Pancreas (tissue), 10 donors: Measurements from ENCODE around the gene PRAMEF26. TPM values are rescaled to one million over a fixed set of nuclear protein-coding genes. Genes with fewer than 3 reads are reported as not detected.
"Not testable (repeated sequence)": the region's sequence is repeated elsewhere in the genome, so short reads cannot be mapped to it uniquely, and the experiment has no call there.

Experiments
- ATAC-seq, 4 donors: fragments of 200-7000 bp; cut with Tn5 transposase; one replicate each; pipeline versions ENCODE4 v1.8.0 to v1.9.1; 2020; ENCODE audit warnings: mild to moderate bottlenecking in 4 of 4, moderate library complexity in 4 of 4
- DNase-seq, 6 donors: peaks; one replicate each; pipeline ENCODE4 v3.0.0-alpha.2; 2020
- FAIRE-seq: peaks from 2 replicates; lab custom pipeline; 2012; peaks lifted over from hg19 to GRCh38; lab: Jason Lieb, UNC
- H3K27ac ChIP-seq, 4 donors: fragments of 200-600 bp; sonication (generic); 1 replicate in 3 of 4; 2 replicates in 1 of 4; pipeline versions ENCODE4 v1.5.0 to v1.8.0; 2020
- H3K27me3 ChIP-seq, 4 donors: fragments of 200-600 bp; one replicate each; pipeline ENCODE4 v1.8.0; 2021
- H3K36me3 ChIP-seq, 3 donors: fragments of 200-600 bp; sonication (generic) in 1 of 3; one replicate each; pipeline versions ENCODE4 v1.5.0 to v1.8.0; 2020 to 2021
- H3K4me1 ChIP-seq, 3 donors: fragments of 200-600 bp; one replicate each; pipeline ENCODE4 v1.8.0; 2021
- H3K4me3 ChIP-seq, 4 donors: fragments of 200-600 bp; sonication (generic) in 2 of 4; one replicate each; pipeline versions ENCODE4 v1.5.0 to v1.8.0; 2020 to 2021
- H3K9me3 ChIP-seq, 4 donors: fragments of 200-600 bp; one replicate each; pipeline ENCODE4 v1.8.0; 2021
- WGBS, 2 donors: extraction: QIAGEN DNeasy Blood & Tissue Kit; methylation state at CpG; one replicate each; pipeline ENCODE4 v1.1.7; 2013; 5-methylcytosine and 5-hydroxymethylcytosine counted together
- intact Hi-C, 3 donors: fragments of 100-400 bp; cut with DNase I; formaldehyde crosslinking; loops; one replicate each; pipeline versions ENCODE4 v1.11.1 to v1.14.2; 2022
- polyA plus RNA-seq, 2 donors: library from polyadenylated mRNA; stranded (reverse); fragments of 200-250 nt; gene quantifications; one replicate each; pipeline ENCODE4 v1.2.3, GENCODE V29; 2013
- total RNA-seq, 6 donors: library from RNA; stranded (reverse); fragmentation: NEBNext Ultra II Directional in 4 of 6; extraction: Animal tissue kit (Norgen Biotek cat#: 25700) in 4 of 6; gene quantifications; one replicate each; pipeline versions ENCODE4 v1.2.1 to v1.2.4, GENCODE V29; 2021 to 2023
- donor health status: healthy with polysubstance abuse.
- donor health status: DM: no; HTN: no; CAD: no; lungs with moderate emphysema.
- donor health status: DM: no; HTN: no; CAD: no.
- donor health status: control.
- donor health status: control.
- donor health status: Bipolar disorder and iron deficiency.
- donor health status: DM: yes; HTN: yes; CAD: no.
- donor health status: DM: no; HTN: no; CAD: no.
- donor health status: DM: no; HTN: no; CAD: no.
- donor health status: DM: yes; HTN: yes; CAD: no.

The PRAMEF26 gene
- total RNA-seq (not detected), polyA plus RNA-seq (not detected)

DNA sequence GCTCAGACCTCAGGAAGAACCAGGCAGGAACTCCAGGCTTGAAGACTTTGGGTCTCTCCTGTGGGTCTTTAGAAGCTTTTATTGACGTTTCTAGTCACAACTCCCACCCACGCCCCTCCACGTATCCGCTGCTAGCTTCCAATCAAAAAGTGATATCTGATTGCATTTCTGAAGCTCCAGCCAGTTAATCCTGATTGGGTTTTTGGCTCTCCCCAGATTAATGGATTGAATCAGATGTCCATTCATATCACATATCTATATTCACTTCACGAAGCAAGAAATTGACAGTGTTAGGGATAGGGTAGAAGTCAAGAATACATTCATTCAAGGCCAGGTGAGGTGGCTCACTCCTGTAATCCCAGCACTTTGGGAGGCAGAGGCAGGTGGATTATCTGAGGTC is at the start of gene PRAMEF26:
PRAMEF26 (minus strand) TSS at position 101 of the 400 bp plus-strand sequence. CDS start 2,914 bp downstream, outside the sequence.
- H3K36me3 ChIP-seq, H3K27me3 ChIP-seq, DNase-seq, FAIRE-seq, intact Hi-C loops, ATAC-seq, H3K9me3 ChIP-seq, H3K4me1 ChIP-seq, H3K27ac ChIP-seq, H3K4me3 ChIP-seq: not testable (repeated sequence)
- 38 to 50% methylated on average over 1 of the region's 5 CpGs for WGBS, 2 donors

GRCh38 chr1:13201309-13201708 is 45.5 kb upstream of the PRAMEF26 start, which contains the start of gene PRAMEF13:
PRAMEF13 (minus strand) TSS chr1:13201409; CDS start chr1:13199589, 1,820 bp downstream.
- WGBS, 2 donors = no CpG with 5 or more reads among the region's 5 CpGs
- not testable (repeated sequence) for H3K4me1 ChIP-seq

GRCh38 chr1:13171548-13171947 is 15.7 kb upstream of the PRAMEF26 start, which contains the start of gene PRAMEF9:
PRAMEF9 (plus strand) TSS chr1:13171848; CDS start chr1:13175281, 3,433 bp downstream.
- H3K27ac ChIP-seq, ATAC-seq, FAIRE-seq, intact Hi-C loops, H3K27me3 ChIP-seq, H3K4me1 ChIP-seq, H3K36me3 ChIP-seq, H3K4me3 ChIP-seq, DNase-seq, H3K9me3 ChIP-seq: not testable (repeated sequence)
- 71 to 84% methylated on average over 1 of the region's 2 CpGs for WGBS, 2 donors

More at GRCh38 chr1:13201309-13201708, 45.5 kb upstream of the PRAMEF26 start, which contains the start of gene PRAMEF13:
- intact Hi-C loops, DNase-seq, H3K27me3 ChIP-seq, FAIRE-seq, ATAC-seq, H3K27ac ChIP-seq, H3K4me3 ChIP-seq, H3K9me3 ChIP-seq, H3K36me3 ChIP-seq: not testable (repeated sequence)

GRCh38 chr1:13165531-13165930 is 9.7 kb upstream of the PRAMEF26 start, which contains the start of gene HNRNPCL4:
HNRNPCL4 (minus strand) TSS chr1:13165631; CDS start chr1:13165467, 164 bp downstream.
- FAIRE-seq, H3K4me1 ChIP-seq, H3K27me3 ChIP-seq, H3K27ac ChIP-seq, ATAC-seq, H3K9me3 ChIP-seq, H3K4me3 ChIP-seq, intact Hi-C loops, H3K36me3 ChIP-seq, DNase-seq: not testable (repeated sequence)
- no CpG with 5 or more reads among the region's 8 CpGs for WGBS, 2 donors

DNA sequence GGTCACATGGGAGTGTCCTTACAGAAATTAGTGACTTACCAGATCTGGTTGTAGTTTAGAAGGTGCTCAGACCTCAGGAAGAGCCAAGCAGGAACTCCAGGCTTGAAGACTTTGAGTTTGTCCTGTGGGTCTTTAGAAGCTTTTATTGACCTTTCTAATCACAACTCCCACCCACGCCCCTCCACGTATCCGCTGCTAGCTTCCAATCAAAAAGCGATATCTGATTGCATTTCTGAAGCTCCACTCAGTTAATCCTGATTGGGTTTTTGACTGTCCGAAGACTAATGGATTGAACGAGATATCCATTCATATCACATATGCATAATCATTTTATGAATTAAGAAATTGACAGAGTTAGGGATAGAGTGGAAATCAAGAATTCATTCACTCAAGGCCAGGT is 39.1 kb downstream of the PRAMEF26 start, which contains the start of gene HNRNPCL2:
HNRNPCL2 (minus strand) TSS at position 101 of the 400 bp plus-strand sequence. CDS start 454 bp downstream, outside the sequence.
- ATAC-seq, H3K36me3 ChIP-seq, H3K27ac ChIP-seq, H3K27me3 ChIP-seq, DNase-seq, H3K9me3 ChIP-seq, H3K4me1 ChIP-seq, H3K4me3 ChIP-seq, intact Hi-C loops, FAIRE-seq: not testable (repeated sequence)
- 67 to 78% methylated on average over 6 of the region's 6 CpGs for WGBS, 2 donors

Other genes starting within 250 kb of the PRAMEF26 start
- not detected for gene PRAMEF7, start 239.4 kb downstream of the PRAMEF26 start, total RNA-seq
- gene PRAMEF7, start 239.4 kb downstream of the PRAMEF26 start, polyA plus RNA-seq = not detected
- not detected for gene PRAMEF6, start 208.4 kb downstream of the PRAMEF26 start, total RNA-seq
- not detected for gene PRAMEF6, start 208.4 kb downstream of the PRAMEF26 start, polyA plus RNA-seq
- not detected for gene PRAMEF27, start 99.4 kb downstream of the PRAMEF26 start, total RNA-seq
- not detected for gene PRAMEF27, start 99.4 kb downstream of the PRAMEF26 start, polyA plus RNA-seq
- gene HNRNPCL3, start 95.2 kb downstream of the PRAMEF26 start, total RNA-seq = not detected
- not detected for gene HNRNPCL3, start 95.2 kb downstream of the PRAMEF26 start, polyA plus RNA-seq
- gene PRAMEF25, start 85.2 kb downstream of the PRAMEF26 start, total RNA-seq = not detected
- not detected for gene PRAMEF25, start 85.2 kb downstream of the PRAMEF26 start, polyA plus RNA-seq
- gene HNRNPCL2, start 39.2 kb downstream of the PRAMEF26 start, total RNA-seq = not detected
- gene HNRNPCL2, start 39.2 kb downstream of the PRAMEF26 start, polyA plus RNA-seq = not detected
- gene HNRNPCL4, start 9.6 kb upstream of the PRAMEF26 start, total RNA-seq = not detected
- not detected for gene HNRNPCL4, start 9.6 kb upstream of the PRAMEF26 start, polyA plus RNA-seq
- gene PRAMEF9, start 15.8 kb upstream of the PRAMEF26 start, total RNA-seq = not detected
- not detected for gene PRAMEF9, start 15.8 kb upstream of the PRAMEF26 start, polyA plus RNA-seq
- gene PRAMEF13, start 45.4 kb upstream of the PRAMEF26 start, total RNA-seq = not detected
- not detected for gene PRAMEF13, start 45.4 kb upstream of the PRAMEF26 start, polyA plus RNA-seq
- not detected for gene PRAMEF18, start 70.1 kb upstream of the PRAMEF26 start, total RNA-seq
- gene PRAMEF18, start 70.1 kb upstream of the PRAMEF26 start, polyA plus RNA-seq = not detected
- not detected for gene PRAMEF5, start 98.2 kb upstream of the PRAMEF26 start, total RNA-seq
- gene PRAMEF5, start 98.2 kb upstream of the PRAMEF26 start, polyA plus RNA-seq = not detected
- not detected for gene PRAMEF8, start 129.1 kb upstream of the PRAMEF26 start, total RNA-seq
- not detected for gene PRAMEF8, start 129.1 kb upstream of the PRAMEF26 start, polyA plus RNA-seq
- gene PRAMEF33, start 147.5 kb upstream of the PRAMEF26 start, total RNA-seq = not detected
- under 1 TPM in 1 of 2 donors, not detected in 1; 0.05 TPM for gene PRAMEF33, start 147.5 kb upstream of the PRAMEF26 start, polyA plus RNA-seq
- gene PRAMEF15, start 159.6 kb upstream of the PRAMEF26 start, total RNA-seq = not detected
- not detected for gene PRAMEF15, start 159.6 kb upstream of the PRAMEF26 start, polyA plus RNA-seq
- gene PRAMEF14, start 191.1 kb upstream of the PRAMEF26 start, total RNA-seq = not detected
- gene PRAMEF14, start 191.1 kb upstream of the PRAMEF26 start, polyA plus RNA-seq = not detected
- gene PRAMEF19, start 215.9 kb upstream of the PRAMEF26 start, total RNA-seq = not detected
- not detected for gene PRAMEF19, start 215.9 kb upstream of the PRAMEF26 start, polyA plus RNA-seq
- gene PRAMEF17, start 233.6 kb upstream of the PRAMEF26 start, total RNA-seq = not detected
- not detected for gene PRAMEF17, start 233.6 kb upstream of the PRAMEF26 start, polyA plus RNA-seq